Measurements from ENCODE around the gene C19orf53.
"Not testable (repeated sequence)": the region's sequence is repeated elsewhere in the genome, so short reads cannot be mapped to it uniquely, and the experiment has no call there.

C19orf53 gene

DNA sequence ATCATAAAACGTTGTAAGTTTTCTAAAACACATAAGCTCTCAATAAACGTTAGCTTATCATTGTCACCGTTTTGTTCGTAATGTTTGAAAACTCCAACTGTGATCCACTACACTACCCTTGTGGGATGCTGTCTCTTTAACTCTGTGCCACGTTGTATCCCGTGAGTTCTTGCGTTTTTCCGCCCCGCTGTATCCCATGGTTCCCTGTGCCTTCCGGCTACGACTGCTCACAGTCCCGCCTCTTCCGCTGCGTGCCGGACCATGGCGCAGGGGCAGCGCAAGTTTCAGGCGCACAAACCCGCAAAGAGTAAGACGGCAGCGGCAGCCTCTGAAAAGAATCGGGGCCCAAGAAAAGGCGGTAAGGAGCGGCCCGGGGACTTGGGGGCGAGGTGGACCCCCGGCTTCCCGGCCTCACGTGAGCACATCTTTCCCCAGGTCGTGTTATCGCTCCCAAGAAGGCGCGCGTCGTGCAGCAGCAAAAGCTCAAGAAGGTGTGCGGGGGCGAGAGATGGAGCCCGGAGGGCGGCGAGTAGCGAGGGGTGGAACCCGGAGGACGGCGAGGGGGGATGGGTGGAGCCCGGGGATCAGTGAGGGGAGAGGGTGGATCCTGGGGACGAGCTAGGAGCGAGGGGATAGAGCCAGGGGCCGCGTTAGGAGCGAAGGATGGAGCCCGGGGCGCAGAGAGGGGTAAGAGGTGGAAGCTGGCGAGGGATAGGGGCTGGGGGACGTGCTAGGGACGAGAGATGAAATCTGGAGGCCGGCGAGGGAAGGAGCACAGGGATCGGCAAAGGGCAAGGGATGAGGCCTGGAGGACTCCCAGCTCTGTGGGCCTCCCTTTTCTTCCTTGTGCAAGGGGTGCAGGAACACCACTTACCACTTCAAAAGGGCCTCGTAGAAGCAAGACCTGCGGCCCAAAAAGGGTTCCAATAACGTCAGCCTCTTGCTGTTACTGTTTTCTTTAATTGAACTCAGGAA, at the start of gene C19orf53:
Gene C19orf53 (plus strand): TSS at position 240 of the 975 bp plus-strand sequence. CDS start 22 bp downstream, at position 262.
- peak; percentile 97 for DNase-seq

DNA sequence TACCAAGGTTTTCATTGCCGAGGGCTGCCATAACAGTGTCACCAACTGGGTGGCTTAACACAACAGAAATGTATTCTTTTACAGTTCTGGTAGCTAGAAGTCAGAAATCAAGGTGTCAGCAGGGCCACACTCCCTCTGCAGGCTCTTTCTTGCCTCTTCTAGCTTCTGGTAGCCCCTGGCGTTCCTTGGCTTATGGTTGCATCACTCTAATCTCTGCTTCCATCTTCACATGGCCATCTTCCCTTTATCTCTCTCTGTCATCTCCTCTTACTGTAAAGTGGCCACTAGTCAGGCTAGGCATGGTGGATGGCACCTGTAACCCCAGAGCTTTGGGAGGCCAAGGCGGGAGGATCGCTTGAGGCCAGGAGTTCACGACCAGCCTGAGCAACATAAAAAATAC, 47.9 kb upstream of the C19orf53 start:
- DNase-seq = peak; percentile 36

DNA sequence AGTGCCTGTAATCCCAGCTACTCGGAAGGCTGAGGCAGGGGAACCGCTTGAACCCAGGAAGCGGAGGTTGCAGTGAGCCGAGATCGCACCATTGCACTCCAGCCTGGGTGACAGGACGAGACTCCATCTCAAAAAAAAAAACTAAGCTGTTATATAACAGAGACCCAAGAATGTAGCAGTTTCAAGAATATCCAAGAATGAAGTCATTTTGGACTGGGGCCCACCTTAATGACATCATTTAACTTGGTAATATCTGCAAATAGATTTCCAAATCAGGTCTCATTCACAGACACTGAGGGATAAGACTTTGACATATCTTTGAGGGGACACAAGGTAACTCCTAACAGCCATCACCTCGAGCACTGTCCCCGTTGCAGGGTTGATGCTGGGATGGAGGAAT, 46.5 kb upstream of the C19orf53 start:
- no peak for DNase-seq

DNA sequence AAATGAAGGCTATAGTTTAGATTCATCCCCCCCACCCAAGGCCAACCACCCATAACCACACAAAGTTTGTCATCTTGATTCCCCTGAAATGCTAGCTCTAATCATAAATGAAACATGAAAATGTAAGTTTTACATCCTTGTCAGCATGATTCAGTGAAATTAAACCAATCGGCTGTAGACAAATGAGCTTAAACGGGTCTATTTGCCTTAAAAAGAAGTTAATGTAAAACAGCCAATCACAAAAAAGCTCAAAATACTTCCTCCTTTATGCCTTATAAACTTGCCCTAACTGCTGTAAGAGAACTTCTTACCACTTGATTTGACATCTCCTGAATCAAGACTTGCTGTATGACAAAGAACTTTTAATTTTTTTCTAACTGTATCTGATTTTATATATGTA, 44.4 kb upstream of the C19orf53 start:
- peak; percentile 88 for DNase-seq

DNA sequence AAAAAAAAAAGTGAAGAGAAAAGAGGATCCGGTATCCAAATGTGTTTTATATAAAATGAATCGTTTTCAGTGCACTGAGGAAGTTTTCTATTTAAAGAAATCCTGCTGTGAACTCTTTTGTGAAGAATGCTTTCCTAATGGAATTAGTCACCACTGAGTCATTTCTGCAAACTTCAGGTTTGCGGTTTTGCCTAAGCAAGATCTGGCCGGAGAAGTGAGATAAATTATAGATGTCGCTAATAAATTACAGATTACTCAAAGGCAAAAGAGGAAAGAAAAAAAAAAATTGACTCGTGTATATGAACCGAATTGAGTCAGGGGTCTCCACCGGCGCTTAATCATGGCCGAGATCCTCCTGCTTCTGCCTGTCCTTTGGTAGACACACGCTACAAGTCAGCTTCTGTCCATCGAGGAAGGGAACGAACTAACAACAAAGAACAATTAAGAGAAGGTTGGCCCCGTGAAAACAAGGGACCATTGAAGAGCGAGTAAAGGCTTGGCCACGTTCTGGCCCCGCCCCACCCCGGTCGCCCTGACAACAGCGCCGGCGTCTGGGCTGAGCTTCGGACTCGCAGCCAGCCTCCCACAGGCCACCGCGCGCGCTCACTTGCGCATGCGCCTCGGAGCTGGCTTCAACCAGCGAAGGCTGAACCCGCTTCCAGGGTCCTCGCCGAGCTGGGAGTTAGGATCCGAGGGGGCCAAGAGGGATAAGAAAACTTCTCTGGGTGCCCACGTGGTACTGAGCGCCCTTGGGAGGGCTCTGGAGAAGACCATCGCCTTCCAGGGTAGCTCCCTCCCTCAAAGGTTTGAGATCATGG, 42.9 kb upstream of the C19orf53 start:
- DNase-seq = peak; percentile 98

DNA sequence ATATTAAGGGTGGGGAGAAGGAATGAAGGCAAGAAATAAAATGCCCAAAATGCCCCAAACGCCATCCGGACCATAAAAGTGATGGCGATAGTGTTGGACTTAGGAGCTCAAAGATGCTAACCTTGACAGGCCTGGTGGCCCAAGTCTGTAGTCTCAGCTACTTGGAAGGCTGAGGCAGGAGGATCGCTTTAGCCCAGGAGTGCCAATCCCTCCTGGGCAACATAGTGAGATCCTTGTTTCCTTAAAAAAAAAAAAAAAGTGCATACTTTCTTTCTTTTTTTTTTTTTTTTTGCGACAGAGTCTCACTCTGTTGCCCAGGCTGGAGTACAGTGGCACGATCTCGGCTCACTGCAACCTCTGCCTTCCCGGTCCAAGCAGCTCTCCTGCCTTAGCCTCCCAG, 41.9 kb upstream of the C19orf53 start:
- DNase-seq = no peak

DNA sequence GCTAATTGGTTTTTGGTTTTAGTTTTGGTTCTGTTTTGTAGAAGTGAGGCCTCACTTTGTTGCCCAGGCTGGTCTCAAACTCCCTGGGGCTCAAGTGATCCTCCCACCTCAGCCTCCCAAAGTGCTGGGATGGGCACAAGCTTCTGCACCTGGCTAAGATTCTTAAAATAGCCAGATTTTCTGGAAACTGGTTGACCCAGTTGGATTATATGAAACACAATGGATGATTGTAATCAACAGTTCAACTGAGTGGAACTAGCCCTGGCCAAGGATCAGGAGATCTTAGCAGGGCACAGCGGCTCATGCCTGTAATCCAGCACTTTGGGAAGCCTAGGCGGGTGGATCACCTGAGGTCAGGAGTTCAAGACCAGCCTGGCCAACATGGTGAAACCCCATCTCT, 39.5 kb upstream of the C19orf53 start:
- no peak for DNase-seq

DNA sequence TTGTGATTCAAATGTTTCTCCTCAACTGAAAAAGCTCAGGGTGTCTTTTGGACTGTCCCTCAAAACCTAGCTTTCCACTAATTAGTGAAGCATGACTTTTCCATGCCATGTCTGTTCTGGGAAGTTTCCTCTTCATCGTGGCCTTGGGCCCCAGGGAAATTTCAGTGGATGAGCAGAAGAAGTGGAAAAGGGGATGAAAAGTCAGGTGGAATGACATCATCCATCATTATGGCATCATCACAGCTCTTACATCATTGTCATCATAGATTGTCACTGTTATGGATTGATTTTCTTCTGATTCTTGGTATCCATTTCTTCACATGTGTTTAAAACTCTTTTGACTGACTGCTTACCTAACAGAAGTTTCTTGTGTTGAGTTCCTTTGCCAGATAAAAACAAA, 36.2 kb upstream of the C19orf53 start:
- DNase-seq = no peak

DNA sequence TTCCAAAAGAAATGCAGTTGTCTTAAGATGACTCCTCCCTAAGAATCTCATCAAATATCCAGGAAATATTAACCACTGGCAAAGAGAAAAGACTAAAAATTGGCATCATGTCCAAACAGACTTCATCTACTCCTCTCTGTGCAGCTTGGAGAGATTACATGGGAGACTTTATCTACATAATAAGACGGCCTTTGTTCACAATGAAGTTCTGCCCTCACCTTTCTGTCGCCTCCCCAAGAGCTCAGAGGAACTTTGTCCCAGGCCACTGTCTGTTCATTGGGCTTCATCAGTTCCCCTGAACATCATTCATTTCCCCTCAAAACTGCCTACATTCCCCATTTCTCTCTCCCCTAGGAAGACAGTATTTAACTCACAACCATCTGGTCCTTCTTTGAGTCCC, 32.4 kb upstream of the C19orf53 start:
- no peak for DNase-seq

DNA sequence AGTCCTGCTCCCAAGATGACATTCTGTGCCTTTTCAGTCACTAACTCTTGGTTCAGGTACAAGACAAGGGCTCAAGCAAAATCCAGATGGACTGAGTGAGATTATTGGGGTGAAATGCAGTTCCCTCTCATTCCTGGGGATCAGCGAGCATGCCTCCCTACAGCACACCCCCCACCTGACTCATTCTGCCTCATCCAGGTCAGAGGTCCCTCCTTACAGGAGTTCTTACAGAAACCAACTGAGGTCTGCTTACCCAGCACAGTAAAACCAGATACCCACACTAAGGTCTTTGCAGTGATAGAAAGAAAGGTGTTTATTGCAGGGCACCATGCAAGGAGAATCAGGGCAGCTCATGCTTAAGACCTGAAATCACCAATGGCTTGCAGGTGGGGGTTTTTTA, 31.5 kb upstream of the C19orf53 start:
- DNase-seq = no peak

DNA sequence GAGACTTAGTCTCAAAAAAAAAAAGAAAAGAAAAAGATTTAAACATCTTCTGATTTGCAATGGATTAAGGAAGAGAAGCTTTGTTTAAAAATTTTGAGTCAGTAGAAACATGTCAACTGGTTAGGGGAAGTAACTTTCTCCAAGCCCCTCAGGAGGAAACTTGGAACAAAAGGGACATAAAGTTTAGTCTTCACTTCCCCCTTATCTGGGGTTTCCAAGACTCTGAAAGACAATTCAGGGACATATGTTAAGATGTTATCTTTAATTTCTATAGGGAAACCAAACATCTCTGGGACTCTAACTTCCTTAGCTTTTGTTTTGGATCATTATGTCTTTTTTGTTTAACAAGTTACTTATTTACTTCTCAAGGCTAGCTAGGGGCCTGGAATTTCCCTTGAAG, 30.1 kb upstream of the C19orf53 start:
- no peak for DNase-seq

DNA sequence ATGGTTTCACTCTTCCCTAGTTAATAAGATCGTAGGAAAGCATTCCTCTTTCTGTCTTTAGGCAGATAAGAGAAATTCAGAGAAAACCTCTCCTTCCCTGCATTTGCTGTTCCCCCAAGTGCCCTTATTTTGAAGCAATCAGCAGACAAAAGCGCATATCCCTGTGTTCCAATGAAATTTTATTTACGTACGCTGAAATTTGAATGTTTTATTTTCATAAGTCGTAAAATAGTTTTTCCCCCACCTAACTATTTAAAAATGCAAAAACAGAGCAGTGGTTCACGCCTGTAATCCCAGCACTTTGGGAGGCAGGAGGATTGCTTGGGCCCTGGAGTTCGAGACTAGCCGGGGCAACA, 27.2 kb upstream of the C19orf53 start:
- DNase-seq = no peak

DNA sequence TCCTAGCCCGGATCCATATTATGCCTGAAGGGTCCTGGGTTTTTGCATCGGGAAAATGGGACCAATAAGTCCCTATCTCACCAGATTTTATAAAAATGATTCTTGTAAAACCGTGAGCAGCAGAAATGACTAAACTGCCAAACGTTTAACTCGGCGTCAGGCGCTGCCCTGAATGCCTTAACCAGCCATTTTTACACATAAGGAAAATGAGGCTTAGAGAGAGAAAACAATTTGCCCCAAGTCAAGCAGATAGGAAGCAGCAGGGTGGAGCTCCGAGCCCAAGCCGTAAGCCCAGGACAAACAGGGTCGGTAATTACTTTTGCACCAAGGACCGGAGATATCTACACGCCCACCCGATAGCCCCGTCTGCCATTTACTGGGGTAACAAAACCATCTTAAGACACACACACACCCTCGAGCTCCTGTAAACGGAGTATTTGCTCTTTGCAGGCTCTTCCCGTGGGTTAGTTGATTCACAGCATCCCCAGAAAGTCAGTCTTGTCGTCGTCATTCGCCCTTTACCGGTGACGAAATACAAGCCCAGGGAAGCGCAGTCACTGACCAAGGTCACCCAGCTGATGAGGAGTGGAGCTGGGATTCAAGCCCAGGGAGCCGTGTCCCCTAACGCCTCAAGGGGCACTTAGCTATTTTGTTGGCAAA, 26.0 kb upstream of the C19orf53 start:
- peak; percentile 46 for DNase-seq

DNA sequence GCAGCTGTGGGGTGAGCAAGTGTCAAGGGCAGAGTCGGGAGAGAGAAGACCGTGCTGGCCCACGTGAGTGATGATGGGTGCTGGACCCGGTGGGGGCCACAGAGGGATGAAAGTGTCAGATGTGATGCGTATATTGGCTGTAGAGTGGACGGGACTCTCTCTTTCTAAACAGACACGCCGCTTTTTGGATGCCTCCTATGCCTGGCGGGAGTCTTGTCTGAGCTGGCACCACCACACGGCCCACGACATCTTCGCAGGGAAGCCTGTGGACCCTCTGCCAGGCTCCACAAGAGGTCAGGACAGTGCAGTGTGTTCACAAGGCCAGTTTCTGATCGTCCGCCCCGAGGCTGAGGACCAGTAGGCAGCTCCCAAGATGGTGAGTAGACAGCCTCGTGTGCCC, 22.8 kb upstream of the C19orf53 start:
- no peak for DNase-seq

DNA sequence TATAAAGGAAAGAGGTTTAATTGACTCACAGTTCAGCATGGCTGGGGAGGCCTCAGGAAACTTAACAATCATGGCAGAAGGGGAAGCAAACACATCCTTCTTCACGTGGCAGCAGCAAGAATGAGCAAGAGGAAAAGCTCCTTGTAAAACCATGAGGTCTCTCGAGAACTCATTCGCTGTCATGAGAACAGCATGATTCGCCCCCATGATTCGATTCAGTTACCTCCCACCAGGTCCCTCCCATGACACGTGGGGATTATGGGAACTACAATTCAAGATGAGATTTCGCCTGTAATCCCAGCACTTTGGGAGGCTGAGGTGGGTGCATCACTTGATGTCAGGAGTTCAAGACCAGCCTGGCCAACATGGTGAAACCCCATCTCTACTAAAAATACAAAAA, 20.6 kb upstream of the C19orf53 start:
- DNase-seq = not testable (repeated sequence)

DNA sequence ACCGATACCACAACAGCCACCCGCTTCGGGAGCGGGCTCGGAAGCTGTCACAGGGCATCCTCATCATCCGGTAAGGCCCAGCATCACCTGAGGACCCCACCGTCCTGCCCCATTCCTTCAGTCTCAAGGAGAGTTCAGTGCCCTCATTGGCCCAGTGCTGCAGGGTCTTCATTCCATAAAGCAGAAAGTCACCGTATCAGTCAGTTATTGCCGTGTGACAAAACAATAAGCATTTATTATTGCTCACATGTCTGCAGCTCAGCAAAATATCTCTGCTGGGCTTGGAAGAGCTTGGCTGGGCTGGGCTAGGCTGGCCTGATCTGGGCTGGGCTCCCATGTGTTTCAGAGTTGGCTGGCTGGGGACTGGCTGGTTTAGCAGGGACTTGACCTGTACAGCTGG, 18.0 kb upstream of the C19orf53 start:
- DNase-seq = no peak

DNA sequence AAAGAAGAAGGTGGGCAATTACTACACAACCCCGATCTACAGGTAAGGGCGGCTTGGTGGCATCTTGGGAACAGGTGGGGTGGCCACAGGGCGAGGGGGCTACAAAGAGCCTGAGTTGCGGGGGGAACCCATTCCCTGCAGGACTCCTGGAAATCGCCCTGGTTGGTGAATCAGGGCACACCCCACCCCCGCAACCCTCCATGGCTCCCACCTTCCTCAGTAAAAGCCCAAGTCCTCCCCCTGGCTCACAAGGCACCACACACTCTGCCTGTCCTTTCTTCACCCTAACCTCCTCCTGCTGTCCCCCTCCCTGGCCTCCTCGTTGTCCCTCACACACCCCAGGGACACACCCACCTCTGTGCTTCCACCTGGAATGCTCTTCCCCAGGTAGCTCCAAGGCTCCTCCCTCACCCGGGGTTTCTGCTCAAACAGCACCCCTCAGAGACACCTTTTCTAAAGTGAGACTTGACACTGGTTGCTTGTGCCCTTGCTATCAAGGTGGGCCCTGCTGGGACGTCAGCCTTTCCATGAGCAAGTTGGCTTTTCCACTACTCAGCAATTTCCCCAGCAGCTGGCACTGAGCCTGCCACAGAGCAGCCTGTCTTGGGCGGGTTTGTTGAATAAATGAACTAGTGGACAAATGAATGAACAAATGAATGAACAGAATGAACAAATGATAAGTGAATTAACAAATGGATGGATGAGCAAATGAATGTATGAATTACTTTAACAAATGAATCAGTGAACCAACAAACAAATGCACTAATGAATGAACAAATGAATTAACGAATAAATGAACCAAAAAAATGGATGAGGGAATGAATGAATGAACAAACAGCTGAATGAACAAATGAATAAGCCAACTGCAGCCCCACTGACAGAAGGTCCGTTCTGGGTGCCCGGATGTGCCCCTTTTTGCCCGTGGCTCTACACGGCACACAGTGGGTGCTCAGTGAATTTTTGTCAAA, 16.2 kb upstream of the C19orf53 start:
- DNase-seq = no peak

DNA sequence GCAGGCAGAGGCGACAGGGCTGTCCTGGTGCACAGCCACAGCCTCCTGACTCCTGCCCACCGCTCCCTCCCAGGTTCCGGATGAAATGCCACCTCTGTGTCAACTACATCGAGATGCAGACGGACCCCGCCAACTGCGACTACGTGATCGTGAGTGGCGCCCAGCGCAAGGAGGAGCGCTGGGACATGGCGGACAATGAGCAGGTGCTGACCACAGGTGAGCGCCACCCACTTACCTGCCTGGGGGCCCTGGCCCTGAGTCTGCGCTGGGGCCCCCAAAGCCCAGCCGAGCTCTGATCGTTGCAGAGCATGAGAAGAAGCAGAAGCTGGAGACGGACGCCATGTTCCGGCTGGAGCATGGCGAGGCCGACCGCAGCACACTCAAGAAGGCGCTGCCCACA, 15.5 kb upstream of the C19orf53 start:
- no peak for DNase-seq

DNA sequence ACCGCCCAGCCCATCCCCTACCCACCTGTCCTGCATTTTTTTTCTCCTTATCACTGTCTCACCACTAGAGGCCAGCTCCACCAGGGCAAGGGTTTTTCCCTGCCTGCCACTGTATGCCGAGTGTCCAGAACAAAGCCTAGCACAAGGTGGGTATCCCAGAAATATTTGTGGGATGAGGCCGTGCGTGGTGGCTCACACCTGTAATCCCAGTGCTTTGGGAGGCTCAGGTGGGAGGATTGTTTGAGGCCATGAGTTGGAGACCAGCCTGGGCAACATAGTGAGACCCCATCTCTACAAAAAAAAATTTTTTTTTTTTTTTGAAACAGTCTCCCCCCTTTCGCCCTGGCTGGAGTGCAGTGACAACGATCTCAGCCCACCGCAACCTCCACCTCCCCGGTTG, 12.8 kb upstream of the C19orf53 start:
- no peak for DNase-seq

DNA sequence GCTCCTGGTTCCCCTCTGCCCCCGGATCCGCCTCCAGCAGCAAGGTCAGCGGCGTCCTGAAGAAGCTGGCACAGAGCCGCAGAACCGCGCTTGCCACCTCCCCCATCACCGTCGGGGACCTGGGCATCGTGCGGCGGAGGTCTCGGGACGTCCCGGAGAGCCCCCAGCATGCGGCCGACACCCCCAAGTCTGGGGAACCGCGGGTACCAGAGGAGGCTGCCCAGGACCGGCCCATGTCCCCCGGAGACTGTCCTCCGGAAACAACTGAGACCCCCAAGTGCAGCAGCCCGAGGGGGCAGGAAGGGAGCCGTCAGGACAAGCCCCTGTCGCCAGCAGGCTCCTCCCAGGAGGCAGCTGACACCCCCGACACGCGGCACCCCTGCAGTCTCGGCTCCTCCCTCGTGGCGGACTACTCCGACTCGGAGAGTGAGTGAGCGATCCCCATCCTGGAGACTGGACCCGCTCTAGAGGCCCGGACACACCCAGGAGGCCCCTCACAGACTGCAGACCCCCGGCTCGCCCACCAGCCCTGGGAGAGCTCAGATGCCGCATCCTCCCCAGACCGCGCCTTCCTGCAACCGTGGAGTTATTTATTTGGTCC, 11.5 kb upstream of the C19orf53 start:
- DNase-seq = no peak

DNA sequence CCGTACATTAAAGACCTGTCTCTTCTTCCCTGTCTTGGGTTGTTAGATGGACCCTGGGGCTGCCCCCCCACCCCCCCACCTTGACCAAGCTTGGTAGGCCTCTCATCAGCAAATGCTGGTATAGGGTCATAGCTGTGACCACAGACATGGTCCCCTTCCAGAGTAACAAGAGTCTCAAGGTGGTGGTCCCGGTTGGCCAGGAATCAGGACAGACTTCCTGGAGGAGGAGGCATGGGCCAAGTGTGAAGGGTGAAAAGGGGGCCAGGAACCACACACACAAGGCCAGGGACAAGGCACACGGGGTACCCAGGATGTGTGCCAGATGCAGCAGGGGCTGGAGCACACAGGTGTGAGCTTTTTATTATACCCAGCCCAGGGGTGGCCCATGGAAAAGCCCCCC, 11.0 kb upstream of the C19orf53 start:
- no peak for DNase-seq

All from hematopoietic multipotent progenitor cell treated with erythropoietin and hydrocortisone succinate and interleukin-3 and kit ligand, for 4 days (in vitro differentiated cells).